ENCODE data around the gene FAM185A. TPM values are rescaled to one million over a fixed set of nuclear protein-coding genes. Genes with fewer than 3 reads are reported as not detected.
"Not testable (repeated sequence)": the region's sequence is repeated elsewhere in the genome, so short reads cannot be mapped to it uniquely, and the experiment has no call there.

The FAM185A gene
- total and polyA plus RNA-seq, 2 donors (not counting 1 experiment from before 2014, with no cell fraction given) = 5.9 to 11.8 TPM

DNA sequence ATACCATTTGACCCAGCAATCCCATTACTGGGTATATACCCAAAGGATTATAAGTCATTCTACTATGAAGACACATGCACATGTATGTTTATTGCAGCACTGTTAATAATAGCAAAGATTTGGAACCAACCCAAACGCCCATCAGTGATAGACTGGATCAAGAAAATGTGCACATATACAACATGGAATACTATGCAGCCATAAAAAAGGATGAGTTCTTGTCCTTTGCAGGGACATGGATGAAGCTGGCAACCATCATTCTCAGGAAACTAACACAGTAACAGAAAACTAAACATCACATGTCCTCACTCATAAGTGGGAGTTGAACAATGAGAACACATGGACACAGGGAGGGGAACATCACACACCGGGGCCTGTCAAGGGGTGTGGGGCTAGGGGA is 19.1 kb upstream of the FAM185A start:
- H2AFZ ChIP-seq (ENCODE audit: insufficient read depth, low read depth, low read length, poor library complexity, severe bottlenecking); H3K36me3 ChIP-seq (replicated peaks in 1 of 2; ENCODE audit: control extremely low read depth in 1 of 2, control insufficient read depth in 1 of 2, extremely low read depth in 1 of 2, insufficient read depth in 2 of 2, low read length in 1 of 2); H3K4me3 ChIP-seq (ENCODE audit: control extremely low read depth in 1 of 5, extremely low read depth in 1 of 5, insufficient read depth in 1 of 5, low read depth in 2 of 5, low read length in 4 of 5); H3K9me3 ChIP-seq (ENCODE audit: control extremely low read depth in 1 of 3, control insufficient read depth in 2 of 3, insufficient read depth in 1 of 3, low read length in 2 of 3); H3K4me3 Mint-ChIP-seq; H3K27me3 Mint-ChIP-seq; ATAC-seq (ENCODE audit: low read depth); DNase-seq; H3K79me2 ChIP-seq (ENCODE audit: control insufficient read depth, insufficient read depth, low read length); H3K4me1 Mint-ChIP-seq; CTCF ChIA-PET; POLR2A ChIA-PET; H3K27ac ChIP-seq (ENCODE audit: low read length in 2 of 2); H4K20me1 ChIP-seq (ENCODE audit: control insufficient read depth, insufficient read depth, low read length, poor library complexity, severe bottlenecking); H3K27ac Mint-ChIP-seq; H3K4me2 ChIP-seq (replicated peaks; ENCODE audit: low read depth, low read length, poor library complexity, severe bottlenecking); H3K27me3 ChIP-seq (replicated peaks in 1 of 4; ENCODE audit: control extremely low read depth in 1 of 4, control insufficient read depth in 3 of 4, insufficient read depth in 4 of 4, low read length in 3 of 4); H3K9ac ChIP-seq (ENCODE audit: low read length); H3K4me1 ChIP-seq (ENCODE audit: control insufficient read depth in 2 of 2, insufficient read depth in 2 of 2, low read length in 2 of 2); intact Hi-C loops (cut with micrococcal nuclease); H3K9me3 Mint-ChIP-seq (ENCODE audit: insufficient read depth): not testable (repeated sequence)
- no CpG with 5 or more reads among the region's 2 CpGs for WGBS (ENCODE audit: insufficient coverage)

- ATAC-seq (ENCODE audit: low read depth); H3K4me1 Mint-ChIP-seq; CTCF ChIA-PET: not testable (repeated sequence)
Measured at GRCh38 chr7:102730431-102730830, 18.4 kb upstream of the FAM185A start.

DNA sequence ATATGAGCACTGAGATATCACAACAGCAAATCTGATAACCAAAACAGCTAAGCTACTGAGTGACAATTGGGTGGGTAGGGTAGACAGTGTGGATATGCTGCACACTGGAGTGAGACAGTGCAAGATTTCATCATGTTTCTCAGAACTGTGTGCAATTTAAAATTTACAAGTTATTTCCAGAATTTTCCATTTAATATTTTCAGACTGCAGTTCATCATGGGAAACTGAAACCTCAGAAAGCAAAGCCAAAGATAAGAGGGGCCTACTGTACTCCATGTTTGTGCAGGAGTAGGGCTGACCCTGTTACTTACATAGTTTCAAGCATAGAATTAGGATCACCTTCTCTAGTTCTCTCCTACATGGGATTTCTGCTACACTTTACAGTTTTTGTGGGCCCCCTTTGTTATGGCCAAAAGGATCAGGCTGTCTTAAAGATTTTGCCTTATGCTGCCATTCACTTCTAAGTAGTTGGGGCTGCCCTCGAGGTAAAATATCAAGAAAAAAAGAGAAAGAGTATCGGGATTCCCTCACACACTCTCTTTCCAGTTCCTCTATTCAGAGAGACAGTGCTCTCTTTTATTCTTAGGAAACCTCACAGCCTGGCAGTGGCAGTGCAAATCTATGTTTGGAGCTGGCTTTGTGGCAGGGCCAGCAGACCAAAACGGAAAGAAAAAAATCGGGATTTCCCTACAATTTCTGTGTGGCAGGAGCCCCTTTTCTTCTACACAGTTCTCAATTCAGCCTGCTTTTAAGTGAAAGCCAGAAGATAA is 6.6 kb upstream of the FAM185A start:
- ATAC-seq (ENCODE audit: low read depth); intact Hi-C loops (cut with micrococcal nuclease); DNase-seq; H3K9ac ChIP-seq (ENCODE audit: low read length); H3K9me3 ChIP-seq (ENCODE audit: control extremely low read depth in 1 of 3, control insufficient read depth in 2 of 3, insufficient read depth in 1 of 3, low read length in 2 of 3); POLR2A ChIA-PET; H3K79me2 ChIP-seq (ENCODE audit: control insufficient read depth, insufficient read depth, low read length); H3K9me3 Mint-ChIP-seq (ENCODE audit: insufficient read depth); H3K27ac Mint-ChIP-seq; H3K4me1 Mint-ChIP-seq; H3K27me3 Mint-ChIP-seq; H2AFZ ChIP-seq (ENCODE audit: insufficient read depth, low read depth, low read length, poor library complexity, severe bottlenecking); H4K20me1 ChIP-seq (ENCODE audit: control insufficient read depth, insufficient read depth, low read length, poor library complexity, severe bottlenecking); H3K27me3 ChIP-seq (replicated peaks in 1 of 4; ENCODE audit: control extremely low read depth in 1 of 4, control insufficient read depth in 3 of 4, insufficient read depth in 4 of 4, low read length in 3 of 4); H3K36me3 ChIP-seq (replicated peaks in 1 of 2; ENCODE audit: control extremely low read depth in 1 of 2, control insufficient read depth in 1 of 2, extremely low read depth in 1 of 2, insufficient read depth in 2 of 2, low read length in 1 of 2); H3K4me3 Mint-ChIP-seq; H3K4me3 ChIP-seq (ENCODE audit: control extremely low read depth in 1 of 5, extremely low read depth in 1 of 5, insufficient read depth in 1 of 5, low read depth in 2 of 5, low read length in 4 of 5); H3K4me1 ChIP-seq (ENCODE audit: control insufficient read depth in 2 of 2, insufficient read depth in 2 of 2, low read length in 2 of 2); H3K4me2 ChIP-seq (replicated peaks; ENCODE audit: low read depth, low read length, poor library complexity, severe bottlenecking); CTCF ChIA-PET; H3K27ac ChIP-seq (ENCODE audit: low read length in 2 of 2): not testable (repeated sequence)
- no CpG with 5 or more reads among the region's 4 CpGs for WGBS (ENCODE audit: insufficient coverage)

More at GRCh38 chr7:102730431-102730830, 18.4 kb upstream of the FAM185A start:
- DNase-seq; H3K9ac ChIP-seq (ENCODE audit: low read length); H3K79me2 ChIP-seq (ENCODE audit: control insufficient read depth, insufficient read depth, low read length); H2AFZ ChIP-seq (ENCODE audit: insufficient read depth, low read depth, low read length, poor library complexity, severe bottlenecking); H4K20me1 ChIP-seq (ENCODE audit: control insufficient read depth, insufficient read depth, low read length, poor library complexity, severe bottlenecking); POLR2A ChIA-PET; H3K27me3 Mint-ChIP-seq; H3K27ac ChIP-seq (ENCODE audit: low read length in 2 of 2); H3K4me2 ChIP-seq (replicated peaks; ENCODE audit: low read depth, low read length, poor library complexity, severe bottlenecking); H3K27ac Mint-ChIP-seq; H3K27me3 ChIP-seq (replicated peaks in 1 of 4; ENCODE audit: control extremely low read depth in 1 of 4, control insufficient read depth in 3 of 4, insufficient read depth in 4 of 4, low read length in 3 of 4); H3K4me3 Mint-ChIP-seq; H3K4me1 ChIP-seq (ENCODE audit: control insufficient read depth in 2 of 2, insufficient read depth in 2 of 2, low read length in 2 of 2); intact Hi-C loops (cut with micrococcal nuclease); H3K4me3 ChIP-seq (ENCODE audit: control extremely low read depth in 1 of 5, extremely low read depth in 1 of 5, insufficient read depth in 1 of 5, low read depth in 2 of 5, low read length in 4 of 5); H3K9me3 ChIP-seq (ENCODE audit: control extremely low read depth in 1 of 3, control insufficient read depth in 2 of 3, insufficient read depth in 1 of 3, low read length in 2 of 3); H3K36me3 ChIP-seq (replicated peaks in 1 of 2; ENCODE audit: control extremely low read depth in 1 of 2, control insufficient read depth in 1 of 2, extremely low read depth in 1 of 2, insufficient read depth in 2 of 2, low read length in 1 of 2); H3K9me3 Mint-ChIP-seq (ENCODE audit: insufficient read depth): not testable (repeated sequence)
- no CpG with 5 or more reads among the region's 3 CpGs for WGBS (ENCODE audit: insufficient coverage)

DNA sequence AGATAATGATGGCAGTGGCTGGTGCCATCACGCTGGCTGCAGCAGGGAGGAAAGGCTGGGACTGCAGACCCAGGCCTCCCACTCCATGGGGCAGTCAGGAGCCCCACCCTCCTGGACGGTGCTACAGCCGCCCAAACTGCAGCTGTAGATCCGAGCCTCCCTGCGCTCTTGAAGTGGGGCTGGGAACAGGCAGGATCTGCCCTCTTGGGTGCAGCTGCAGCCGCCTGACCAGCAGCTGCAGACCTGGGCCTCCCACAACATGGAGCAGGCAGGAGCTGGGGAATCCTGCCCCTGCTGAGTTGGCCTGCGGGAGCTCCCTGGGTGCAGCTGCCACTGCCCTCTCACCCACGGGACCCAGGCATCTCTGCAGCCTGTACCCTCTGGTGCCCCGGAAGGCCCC is 4.9 kb upstream of the FAM185A start:
- H3K4me3 Mint-ChIP-seq; H3K9ac ChIP-seq (ENCODE audit: low read length); H4K20me1 ChIP-seq (ENCODE audit: control insufficient read depth, insufficient read depth, low read length, poor library complexity, severe bottlenecking); H3K4me1 Mint-ChIP-seq; H3K36me3 ChIP-seq (replicated peaks in 1 of 2; ENCODE audit: control extremely low read depth in 1 of 2, control insufficient read depth in 1 of 2, extremely low read depth in 1 of 2, insufficient read depth in 2 of 2, low read length in 1 of 2); H3K4me3 ChIP-seq (ENCODE audit: control extremely low read depth in 1 of 5, extremely low read depth in 1 of 5, insufficient read depth in 1 of 5, low read depth in 2 of 5, low read length in 4 of 5); intact Hi-C loops (cut with micrococcal nuclease); H3K4me1 ChIP-seq (ENCODE audit: control insufficient read depth in 2 of 2, insufficient read depth in 2 of 2, low read length in 2 of 2); CTCF ChIA-PET; H2AFZ ChIP-seq (ENCODE audit: insufficient read depth, low read depth, low read length, poor library complexity, severe bottlenecking); DNase-seq; POLR2A ChIA-PET; H3K27ac ChIP-seq (ENCODE audit: low read length in 2 of 2); ATAC-seq (ENCODE audit: low read depth); H3K4me2 ChIP-seq (replicated peaks; ENCODE audit: low read depth, low read length, poor library complexity, severe bottlenecking); H3K9me3 Mint-ChIP-seq (ENCODE audit: insufficient read depth); H3K79me2 ChIP-seq (ENCODE audit: control insufficient read depth, insufficient read depth, low read length); H3K27ac Mint-ChIP-seq; H3K9me3 ChIP-seq (ENCODE audit: control extremely low read depth in 1 of 3, control insufficient read depth in 2 of 3, insufficient read depth in 1 of 3, low read length in 2 of 3); H3K27me3 Mint-ChIP-seq; H3K27me3 ChIP-seq (replicated peaks in 1 of 4; ENCODE audit: control extremely low read depth in 1 of 4, control insufficient read depth in 3 of 4, insufficient read depth in 4 of 4, low read length in 3 of 4): not testable (repeated sequence)
- WGBS (ENCODE audit: insufficient coverage) = 96% methylated on average over 5 of the region's 9 CpGs
